HepG2 (cell line): ENCODE measurements around the gene ANKRD12. TPM values are rescaled to one million over a fixed set of nuclear protein-coding genes. Genes with fewer than 3 reads are reported as not detected.
A peak's percentile ranks its signal among the peaks of the same experiment; 100 is the strongest.
"Not testable (repeated sequence)": the region's sequence is repeated elsewhere in the genome, so short reads cannot be mapped to it uniquely, and the experiment has no call there.

Experiments
- ATAC-seq: fragments of 200-7000 bp; cut with Tn5 transposase; 3 replicates; pipeline ENCODE4 v1.9.1; 2020; ENCODE audit warnings: mild to moderate bottlenecking, moderate library complexity
- BruUV-seq: library from RNA; stranded (reverse); fragments of 400-500 nt; replicated peaks from 2 replicates; lab custom pipeline; 2021; lab: Mats Ljungman, UMichigan
- CTCF ChIA-PET: fragments of 300-600 bp; formaldehyde crosslinking; extraction: SDS; loops from one replicate; lab custom pipeline; 2021; ENCODE audit warnings: low total read pairs, inconsistent platforms, low intra/inter-chr PET ratio; lab: Yijun Ruan, JAX
- POLR2A ChIA-PET: fragments of 350-600 bp; sonication (Branson Sonifier 250); formaldehyde crosslinking; loops from one replicate; lab custom pipeline; 2020; ENCODE audit warnings: antibody characterized with exemption, inconsistent platforms; lab: Yijun Ruan, JAX
- DNase-seq: peaks from one replicate; pipeline ENCODE4 v3.0.0-alpha.2; 2015; ENCODE audit warnings: low spot score
- FAIRE-seq: peaks from 3 replicates; lab custom pipeline; 2011; peaks lifted over from hg19 to GRCh38; lab: Jason Lieb, UNC
- H2AFZ ChIP-seq: one replicate; pipeline ENCODE4 v1.6.1; 2011; ENCODE audit warnings: low read length, inconsistent platforms
- H3K27ac ChIP-seq: fragments of 300-600 bp; 3 replicates; pipeline ENCODE4 v1.8.0; 2011; ENCODE audit warnings: mixed run types, mild to moderate bottlenecking, mixed read lengths, low read length, inconsistent platforms; ENCODE audit not compliant: insufficient read depth; ENCODE audit errors: extremely low read length
- H3K27me3 ChIP-seq, 2 experiments: fragments of 200-600 bp in 1 of 2; 2 replicates in 1 of 2; 3 replicates in 1 of 2; pipeline versions ENCODE4 v1.6.0 to v1.8.0; 2011; ENCODE audit warnings: low read length in 2 of 2, mild to moderate bottlenecking in 2 of 2, moderate library complexity in 2 of 2, inconsistent platforms in 1 of 2; ENCODE audit not compliant: insufficient read depth in 2 of 2, control insufficient read depth in 1 of 2
- H3K36me3 ChIP-seq, 2 experiments: fragments of 200-600 bp in 1 of 2; replicated peaks in 1 of 2; 2 replicates in 1 of 2; 3 replicates in 1 of 2; pipeline versions ENCODE4 v1.5.1 to v1.8.0; 2011; ENCODE audit warnings: low read length in 2 of 2, inconsistent platforms in 1 of 2; ENCODE audit not compliant: insufficient read depth in 2 of 2, control insufficient read depth in 1 of 2
- H3K4me1 ChIP-seq: 2 replicates; pipeline ENCODE4 v1.5.1; 2012; ENCODE audit warnings: low read length, inconsistent platforms; ENCODE audit not compliant: insufficient read depth
- H3K4me2 ChIP-seq: 2 replicates; pipeline ENCODE4 v1.6.0; 2011; ENCODE audit warnings: low read depth, low read length, inconsistent platforms
- H3K4me3 ChIP-seq, 3 experiments: fragments of 200-600 bp in 1 of 3; sonication (generic), shearing (Covaris generic) in 1 of 3; replicated peaks in 1 of 3; 2 replicates each; pipeline ENCODE4 v1.5.1; 2011 to 2016; ENCODE audit warnings: low read length in 3 of 3, inconsistent platforms in 2 of 3, low read depth in 2 of 3, mild to moderate bottlenecking in 2 of 3, control low read depth in 1 of 3, mixed read lengths in 1 of 3; ENCODE audit not compliant: insufficient read depth in 1 of 3
- H3K79me2 ChIP-seq: one replicate; pipeline ENCODE4 v1.6.1; 2011; ENCODE audit warnings: low read length, inconsistent platforms; ENCODE audit not compliant: insufficient read depth
- H3K9ac ChIP-seq: 2 replicates; pipeline ENCODE4 v1.6.0; 2011; ENCODE audit warnings: mild to moderate bottlenecking, low read depth, low read length, inconsistent platforms; ENCODE audit not compliant: insufficient read depth
- H3K9me3 ChIP-seq: 2 replicates; pipeline ENCODE4 v1.5.1; 2012; ENCODE audit warnings: mild to moderate bottlenecking, low read length
- H4K20me1 ChIP-seq: 2 replicates; pipeline ENCODE4 v1.6.0; 2011; ENCODE audit warnings: inconsistent platforms, mild to moderate bottlenecking, low read length, moderate library complexity; ENCODE audit not compliant: insufficient read depth
- BCLAF1 ChIP-seq: fragments of 450-650 bp; IDR thresholded peaks from 2 replicates; pipeline ENCODE4 v1.6.1; 2017; ENCODE audit warnings: mild to moderate bottlenecking
- FOXA1 ChIP-seq, 2 experiments: fragments of 450-650 bp in 1 of 2; sonication (generic) in 1 of 2; formaldehyde crosslinking in 1 of 2; IDR thresholded peaks; 2 replicates each; pipeline versions ENCODE4 v1.4.0 to v1.6.1; 2016 to 2020; ENCODE audit warnings: missing genetic modification reagents in 1 of 2
- RNF219 ChIP-seq: sonication (generic); formaldehyde crosslinking; IDR thresholded peaks from 2 replicates; pipeline ENCODE4 v1.5.0; 2020; ENCODE audit warnings: mild to moderate bottlenecking, missing genetic modification reagents
- YY1 ChIP-seq: IDR thresholded peaks from 2 replicates; pipeline ENCODE4 v1.6.1; 2011; ENCODE audit warnings: low read length, low read depth, moderate library complexity, mild to moderate bottlenecking; ENCODE audit not compliant: insufficient read depth, insufficient replicate concordance
- ZBTB43 ChIP-seq: sonication (generic); formaldehyde crosslinking; conservative IDR thresholded peaks from 2 replicates; pipeline ENCODE4 v1.4.0; 2020; ENCODE audit warnings: missing genetic modification reagents
- WGBS: methylation state at CpG from one replicate; pipeline ENCODE4 v1.1.6; 2017; ENCODE audit warnings: low lambda C conversion rate; 5-methylcytosine and 5-hydroxymethylcytosine counted together
- in situ Hi-C: cut with HindIII; loops from 2 replicates; pipeline ENCODE4 v1.10.0; 2017; ENCODE audit warnings: low pct_unique_long_range_greater_than_20kb; ENCODE audit not compliant: extremely low pct_ligation_motif_present
- intact Hi-C: fragments of 100-400 bp; cut with micrococcal nuclease; formaldehyde crosslinking; loops from one replicate; pipeline ENCODE4 v1.10.0; 2022; ENCODE audit not compliant: unreplicated experiment
- polyA plus RNA-seq, 8 experiments: library from polyadenylated mRNA; depleted of rRNA in 3 of 8; stranded (reverse) in 7 of 8; unstranded in 1 of 8; fragments of >200 nt; fragmentation: Illumina TruSeq in 4 of 8; extraction: Trizol in 4 of 8; gene quantifications; 2 replicates each; pipeline versions ENCODE4 v1.2.1 to v1.2.3, GENCODE V29; 2011 to 2016; ENCODE audit warnings: low read depth in 4 of 8, missing spikeins in 1 of 8, mixed read lengths in 1 of 8; ENCODE audit not compliant: insufficient read depth in 1 of 8
- total RNA-seq, 5 experiments: library from RNA; depleted of rRNA; stranded (reverse); fragments of >200 nt; fragmentation: Illumina TruSeq; extraction: Trizol; gene quantifications; 2 replicates each; pipeline ENCODE4 v1.2.3, GENCODE V29; 2016; ENCODE audit warnings: low read depth in 1 of 5

The ANKRD12 gene
- total and polyA plus RNA-seq, 2 of the 13 experiments (the other 11 are each of a cell fraction or from before 2014, with no cell fraction given): 6.0 to 23.2 TPM

GRCh38 chr18:9092665-9093064 lies 43.9 kb upstream of the ANKRD12 start (continued):
- TF ChIP-seq BCLAF1 (no peak), YY1 (no peak), RNF219 (CRISPR knock-in tag) (no peak), ZBTB43 (CRISPR knock-in tag) (peak; percentile 67; the same call in 1 of the 2 replicates), FOXA1 (IDR thresholded peaks at IDR 0.05) (peak; percentile 38; the same call in 1 of the 2 replicates), FOXA1 (CRISPR knock-in tag; IDR thresholded peaks at IDR 0.05) (peak; percentile 85)
- TF ChIP-seq, all 625 proteins: peak for 115

- intact Hi-C loops, BruUV-seq, DNase-seq, H2AFZ ChIP-seq, H3K36me3 ChIP-seq, H3K79me2 ChIP-seq, H3K9me3 ChIP-seq, ATAC-seq, CTCF ChIA-PET, in situ Hi-C loops, H4K20me1 ChIP-seq, FAIRE-seq, H3K27me3 ChIP-seq, H3K4me3 ChIP-seq: not testable (repeated sequence)
- H3K4me1 ChIP-seq: peaks cover 77% of the 10 kb centered on the region
- POLR2A ChIA-PET: interaction anchor here (0.7 to 4.5 kb wide), 5 partner anchors 10 to 44 kb away, joined by 3 to 67 read pairs (median 3); partner anchors contain the start of genes ANKRD12 and NDUFV2
- WGBS: 25% methylated on average over 3 of the region's 3 CpGs
- peak overlapping the region; percentile 80 for H3K27ac ChIP-seq
- peak overlapping the region; percentile 59 for H3K9ac ChIP-seq
- peak overlapping the region; percentile 65; the same call in 1 of the 2 replicates for H3K4me2 ChIP-seq
These were observed 43.5 kb upstream of the ANKRD12 start for GRCh38 chr18:9093109-9093508.
